Vagina (tissue), 2 donors: ENCODE measurements around the gene EPHA3.

Source experiments
- POLR2A ChIP-seq, 2 donors: fragments of 450-650 bp; IDR thresholded peaks; one replicate each; pipeline ENCODE4 v1.6.1; 2017; ENCODE audit warnings: antibody characterized with exemption in 2 of 2, mild to moderate bottlenecking in 2 of 2, moderate library complexity in 2 of 2
- POLR2AphosphoS5 ChIP-seq, 2 donors: sonication (generic); formaldehyde crosslinking; IDR thresholded peaks; one replicate each; pipeline ENCODE4 v1.9.0; 2017; ENCODE audit warnings: antibody characterized with exemption in 2 of 2, mild to moderate bottlenecking in 2 of 2, low read depth in 1 of 2; ENCODE audit not compliant: insufficient read depth in 1 of 2
- TF ChIP-seq, protein P1 (sequence below), 3 experiments: fragments of 450-650 bp in 2 of 3; fragments of 200-600 bp in 1 of 3; sonication (generic) in 1 of 3; IDR thresholded peaks; one replicate each; pipeline ENCODE4 v1.5.1; 2017 to 2019; ENCODE audit warnings: antibody characterized with exemption in 3 of 3, mild to moderate bottlenecking in 2 of 3, moderate library complexity in 2 of 3

DNA sequence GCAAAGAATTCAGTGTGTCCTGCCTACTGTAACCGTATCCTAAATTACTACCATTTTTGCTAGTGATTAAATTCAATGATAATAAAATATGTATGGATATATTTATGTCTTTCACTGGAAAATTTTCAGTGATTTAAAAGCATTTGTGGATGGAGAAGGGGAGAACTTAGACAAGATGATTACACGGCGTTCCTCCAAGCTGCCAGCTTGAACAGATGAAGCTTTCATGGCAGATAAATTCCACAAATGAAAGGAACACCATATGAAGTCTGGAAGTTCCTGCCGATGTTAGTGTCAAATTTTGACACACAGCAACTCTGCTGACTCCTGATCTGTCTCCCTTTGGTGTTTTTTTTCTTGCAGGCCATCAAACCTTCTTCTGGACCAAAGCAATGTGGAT, 364.7 kb downstream of the EPHA3 start:
- TF ChIP-seq, protein P1, sequence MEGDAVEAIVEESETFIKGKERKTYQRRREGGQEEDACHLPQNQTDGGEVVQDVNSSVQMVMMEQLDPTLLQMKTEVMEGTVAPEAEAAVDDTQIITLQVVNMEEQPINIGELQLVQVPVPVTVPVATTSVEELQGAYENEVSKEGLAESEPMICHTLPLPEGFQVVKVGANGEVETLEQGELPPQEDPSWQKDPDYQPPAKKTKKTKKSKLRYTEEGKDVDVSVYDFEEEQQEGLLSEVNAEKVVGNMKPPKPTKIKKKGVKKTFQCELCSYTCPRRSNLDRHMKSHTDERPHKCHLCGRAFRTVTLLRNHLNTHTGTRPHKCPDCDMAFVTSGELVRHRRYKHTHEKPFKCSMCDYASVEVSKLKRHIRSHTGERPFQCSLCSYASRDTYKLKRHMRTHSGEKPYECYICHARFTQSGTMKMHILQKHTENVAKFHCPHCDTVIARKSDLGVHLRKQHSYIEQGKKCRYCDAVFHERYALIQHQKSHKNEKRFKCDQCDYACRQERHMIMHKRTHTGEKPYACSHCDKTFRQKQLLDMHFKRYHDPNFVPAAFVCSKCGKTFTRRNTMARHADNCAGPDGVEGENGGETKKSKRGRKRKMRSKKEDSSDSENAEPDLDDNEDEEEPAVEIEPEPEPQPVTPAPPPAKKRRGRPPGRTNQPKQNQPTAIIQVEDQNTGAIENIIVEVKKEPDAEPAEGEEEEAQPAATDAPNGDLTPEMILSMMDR (IDR thresholded peaks at IDR 0.05), result no peak
- TF ChIP-seq POLR2AphosphoS5 (IDR thresholded peaks at IDR 0.05; ENCODE audit: insufficient read depth in 1 of 2, low read depth in 1 of 2) (no peak), POLR2A (IDR thresholded peaks at IDR 0.05) (no peak)
